Measurements from ENCODE around the gene RGL3. TPM values are rescaled to one million over a fixed set of nuclear protein-coding genes. Genes with fewer than 3 reads are reported as not detected.

Gene RGL3
- total RNA-seq, 1 donor from 2014 or later: not detected

DNA sequence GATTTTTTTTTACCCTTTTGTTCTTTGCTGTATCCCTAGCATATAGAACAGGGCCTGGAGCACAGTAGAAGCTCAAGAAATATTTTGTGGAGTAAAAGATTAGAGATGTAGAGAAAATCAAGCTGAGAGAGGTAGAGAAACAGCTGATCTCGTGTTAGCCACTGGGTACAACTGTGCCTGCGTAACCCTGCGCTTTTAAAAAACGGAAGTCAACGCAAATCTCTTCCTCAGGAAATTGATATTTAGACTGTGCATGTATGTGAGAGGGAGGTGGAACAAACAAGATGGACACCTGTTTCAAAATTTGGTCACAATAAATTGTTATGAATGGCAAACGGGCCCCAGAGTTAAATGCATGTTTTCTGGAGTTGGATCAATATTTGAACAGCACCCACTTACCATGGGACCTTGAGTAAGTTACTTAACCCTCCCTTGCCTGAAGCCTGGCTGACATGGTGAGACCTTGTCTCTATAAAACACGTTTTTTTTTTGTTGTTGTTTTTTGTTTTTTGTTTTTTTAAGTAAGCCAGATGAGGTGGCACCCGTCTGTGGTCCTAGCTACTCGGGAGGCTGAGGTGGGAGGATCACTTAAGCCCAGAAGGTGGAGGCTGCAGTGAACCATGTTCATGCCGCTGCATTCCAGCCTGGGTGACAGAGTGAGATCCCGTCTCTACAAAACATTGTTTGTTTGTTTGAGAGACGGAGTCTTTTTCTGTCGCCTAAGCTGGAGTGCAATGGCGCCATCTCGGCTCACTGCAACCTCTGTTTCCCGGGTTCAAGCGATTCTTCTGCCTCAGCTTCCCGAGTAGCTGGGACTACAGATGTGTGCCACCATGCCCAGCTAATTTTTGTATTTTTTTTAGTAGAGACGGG is 31.7 kb downstream of the RGL3 start:
- intact Hi-C loops (cut with micrococcal nuclease): no loop called here

DNA sequence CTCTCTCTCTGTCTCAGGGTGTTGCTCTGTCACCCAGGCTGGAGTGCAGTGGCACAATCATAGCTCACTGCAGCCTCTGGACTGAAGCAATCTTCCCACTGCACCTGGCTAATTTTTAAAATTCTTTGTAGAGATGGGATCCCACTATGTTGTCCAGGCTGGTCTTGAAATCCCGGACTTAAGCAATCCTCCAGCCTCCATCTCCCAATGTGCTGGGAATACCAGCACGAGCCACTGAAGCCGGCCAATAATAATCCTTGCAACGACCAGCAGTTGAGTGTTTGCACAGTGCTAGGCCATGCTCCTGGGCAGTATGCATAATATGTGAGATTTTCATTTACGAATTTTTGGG is 34.4 kb downstream of the RGL3 start:
- intact Hi-C loops (cut with micrococcal nuclease): loop anchor here (5.0 kb wide), 1 partner anchor 38 kb away; no protein-coding TSS in a partner anchor

DNA sequence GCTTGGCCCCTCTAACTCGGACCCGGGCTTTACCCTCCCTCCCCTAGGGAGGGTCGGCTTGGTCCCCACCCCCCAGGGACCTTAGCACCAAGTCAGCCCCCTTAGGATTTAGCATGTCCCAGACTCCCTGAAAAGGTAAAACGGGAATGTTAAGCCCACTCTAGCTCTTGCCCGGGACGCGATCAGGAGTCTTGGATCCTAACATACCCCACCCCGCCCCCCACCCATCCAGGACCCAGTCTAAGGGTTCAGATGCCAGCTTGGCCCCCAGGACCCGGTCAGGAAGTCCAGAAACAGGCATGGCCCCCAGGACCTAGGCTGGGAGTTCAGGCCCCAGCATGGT is 35.4 kb downstream of the RGL3 start:
- intact Hi-C loops (cut with micrococcal nuclease): loop anchor here (5.0 kb wide), 1 partner anchor 39 kb away; no protein-coding TSS in a partner anchor

DNA sequence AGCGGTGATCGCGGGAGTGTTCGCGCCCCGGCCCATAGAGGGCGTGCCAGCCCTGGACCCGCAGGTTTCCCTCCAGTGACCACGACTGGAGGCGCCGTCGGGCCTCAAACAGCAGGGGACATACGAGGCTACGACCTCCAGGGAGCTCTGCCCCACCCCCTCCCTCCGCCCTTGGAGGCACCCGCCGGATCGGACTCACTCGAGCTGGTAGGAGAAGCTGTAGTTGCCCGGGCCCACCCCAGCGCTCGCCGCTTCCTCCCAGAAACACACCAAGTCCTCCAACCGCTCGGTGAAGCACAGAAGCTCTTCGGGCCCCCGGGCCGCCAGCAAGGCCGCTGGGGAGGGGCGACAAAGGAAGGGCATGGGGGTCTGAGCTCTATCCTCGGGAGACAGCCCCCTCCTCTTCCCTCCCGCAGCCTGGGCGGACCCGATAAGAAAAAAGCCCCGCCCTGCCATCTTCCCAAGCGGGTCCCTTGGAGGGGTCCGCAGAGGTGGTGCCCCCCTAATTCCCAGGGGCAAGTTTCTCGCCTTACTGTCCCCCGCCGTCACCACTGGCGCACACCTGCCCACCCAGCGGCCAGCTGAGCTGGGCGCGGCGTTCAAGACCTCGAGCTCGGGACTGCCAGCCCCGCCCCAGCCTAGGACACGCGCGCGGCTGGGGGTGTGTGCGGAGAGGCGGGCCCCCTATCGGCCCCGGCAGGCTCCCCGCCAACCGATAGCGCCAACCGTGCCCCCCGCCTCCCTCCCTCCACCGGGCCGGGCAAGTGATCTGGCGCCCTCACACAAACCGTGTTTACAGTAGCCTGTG is 36.0 kb downstream of the RGL3 start:
- intact Hi-C loops (cut with micrococcal nuclease): loop anchor here (5.0 kb wide), 1 partner anchor 39 kb away; no protein-coding TSS in a partner anchor

DNA sequence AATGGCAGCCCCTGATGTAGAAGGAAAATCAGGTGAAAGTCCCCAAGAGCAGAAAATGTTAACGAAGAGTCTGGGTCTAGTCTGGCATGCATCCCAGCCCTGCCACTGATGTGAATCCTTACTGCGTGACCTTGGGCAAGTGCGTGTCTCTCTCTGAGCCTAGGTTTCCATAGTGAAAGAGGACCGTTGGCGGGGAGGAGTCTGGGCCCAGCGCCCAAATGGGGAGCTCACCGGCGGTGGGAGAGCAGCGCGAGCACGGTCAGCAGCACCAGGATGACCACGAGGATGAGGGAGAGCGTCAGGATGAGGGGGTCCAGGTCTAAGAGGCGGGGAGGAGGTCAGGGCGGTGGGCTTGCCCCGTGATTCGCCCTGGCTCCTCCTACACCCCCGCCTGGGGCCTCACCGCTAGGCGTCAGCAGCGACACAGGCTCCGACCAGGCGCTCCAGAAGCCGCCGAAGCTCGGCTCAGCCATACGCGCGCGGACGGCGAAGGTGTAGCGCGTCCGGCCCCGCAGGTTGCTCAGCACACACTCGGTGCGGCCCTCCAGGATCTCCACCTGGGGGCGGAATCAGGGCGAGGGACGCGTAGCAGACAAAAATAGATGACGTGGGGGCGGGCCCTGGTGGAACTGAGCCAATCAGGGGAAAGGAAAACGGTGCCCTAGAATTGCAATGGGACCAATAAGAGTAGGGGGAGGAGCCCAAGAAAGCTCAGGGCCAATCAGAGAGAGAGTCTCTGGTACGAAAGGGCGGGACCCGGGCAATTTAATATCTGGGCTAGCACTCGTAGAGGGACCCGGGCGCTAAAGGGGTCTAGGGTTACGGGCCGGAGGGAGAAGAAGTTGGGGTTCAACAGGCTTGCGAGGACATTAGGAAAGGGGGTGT is 38.2 kb downstream of the RGL3 start:
- intact Hi-C loops (cut with micrococcal nuclease): loop anchor here (1.0 to 5.0 kb wide), 3 partner anchors 41 to 124 kb away; partner anchors contain the start of genes ODAD3, PRKCSH and ZNF653

DNA sequence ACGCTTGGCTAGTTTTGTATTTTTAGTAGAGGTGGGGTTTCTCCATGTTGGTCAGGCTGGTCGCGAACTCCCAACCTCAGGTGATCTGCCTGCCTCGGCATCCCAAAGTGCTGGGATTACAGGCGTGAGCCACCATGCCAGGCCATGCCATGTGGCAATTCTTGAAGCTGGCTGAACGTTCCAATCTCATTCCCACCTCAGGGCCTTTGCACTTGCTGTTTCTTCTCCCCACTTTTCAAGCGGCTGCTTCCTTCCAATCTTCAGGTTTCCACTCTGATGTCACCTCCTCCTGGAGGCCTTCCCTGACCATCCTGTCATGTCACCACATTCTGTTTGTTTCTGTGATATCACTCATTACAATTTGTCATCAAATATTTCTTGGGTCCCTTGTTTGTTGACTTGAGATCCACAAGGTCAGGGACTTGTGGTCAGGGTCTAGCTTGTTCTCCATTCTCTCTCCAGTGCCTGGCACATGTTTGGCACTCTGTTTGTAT is 39.2 kb downstream of the RGL3 start:
- intact Hi-C loops (cut with micrococcal nuclease): loop anchor here (5.0 to 10.0 kb wide), 2 partner anchors 42 to 285 kb away; no protein-coding TSS in a partner anchor

DNA sequence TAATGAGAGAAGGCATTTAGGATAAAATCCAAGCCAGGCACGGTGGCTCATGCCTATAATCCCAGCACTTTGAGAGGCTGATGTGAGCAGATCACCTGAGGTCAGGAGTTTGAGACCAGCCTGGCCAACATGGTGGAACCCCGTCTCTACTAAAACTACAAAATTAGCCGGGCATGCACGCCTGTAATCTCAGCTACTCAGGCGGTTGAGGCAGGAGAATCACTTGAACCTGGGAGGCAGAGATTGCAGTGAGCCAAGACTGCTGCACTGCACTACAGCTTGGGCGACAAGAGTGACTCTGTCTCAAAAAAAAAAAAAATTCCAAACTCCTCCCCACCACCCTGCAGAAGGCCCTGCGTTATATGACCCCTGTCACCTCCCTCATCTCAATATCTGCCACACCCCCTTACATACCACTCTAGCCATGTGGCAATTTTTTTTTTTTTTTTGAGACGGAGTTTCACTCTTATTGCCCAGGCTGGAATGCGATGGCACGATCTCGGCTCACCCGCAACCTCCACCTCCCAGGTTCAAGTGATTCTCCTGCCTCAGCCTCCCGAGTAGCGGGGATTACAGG is 39.8 kb downstream of the RGL3 start:
- intact Hi-C loops (cut with micrococcal nuclease): loop anchor here (10.0 kb wide), 1 partner anchor 285 kb away; no protein-coding TSS in a partner anchor

DNA sequence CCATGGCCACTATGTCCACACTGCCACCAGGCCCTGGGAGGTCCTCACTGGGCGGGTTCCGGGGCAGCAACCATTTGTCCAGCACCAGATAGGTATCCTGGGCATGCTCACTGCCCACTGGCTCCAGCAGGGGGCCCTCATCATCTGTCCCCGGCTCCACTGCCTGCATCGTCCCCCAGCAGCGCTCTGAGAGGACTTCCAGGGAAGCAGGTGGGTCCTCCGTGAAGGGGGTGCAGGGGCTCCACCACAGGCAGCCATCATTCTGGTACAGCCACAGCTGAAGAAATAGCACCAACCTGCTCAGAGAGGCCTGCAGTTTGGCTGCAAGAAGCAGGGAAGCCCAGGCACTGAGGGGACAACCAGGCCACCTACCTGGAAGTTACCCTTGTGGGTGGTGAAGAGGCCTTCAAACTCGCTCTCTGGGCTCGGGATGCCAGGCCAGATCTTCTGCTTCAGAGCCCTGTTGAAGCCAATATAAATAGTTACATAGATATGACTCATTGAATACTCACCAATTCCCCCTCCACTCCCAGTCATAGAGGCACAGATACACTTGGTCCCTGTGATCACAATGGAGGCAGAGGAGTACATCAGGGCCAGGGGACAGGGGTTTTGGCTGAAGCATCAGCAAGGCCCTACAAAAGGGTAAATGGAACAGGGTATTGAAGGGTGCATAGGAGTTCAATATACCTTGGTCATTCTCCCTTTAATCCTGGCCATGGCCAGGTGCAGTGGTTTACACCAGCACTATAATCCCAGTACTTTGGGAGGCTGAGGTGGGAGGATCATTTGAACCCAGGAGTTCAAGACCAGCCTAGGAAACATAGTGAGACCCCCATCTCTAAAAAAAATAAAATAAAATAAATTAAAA is 40.6 kb downstream of the RGL3 start:
- intact Hi-C loops (cut with micrococcal nuclease): loop anchor here (10.0 kb wide), 1 partner anchor 284 kb away; no protein-coding TSS in a partner anchor

DNA sequence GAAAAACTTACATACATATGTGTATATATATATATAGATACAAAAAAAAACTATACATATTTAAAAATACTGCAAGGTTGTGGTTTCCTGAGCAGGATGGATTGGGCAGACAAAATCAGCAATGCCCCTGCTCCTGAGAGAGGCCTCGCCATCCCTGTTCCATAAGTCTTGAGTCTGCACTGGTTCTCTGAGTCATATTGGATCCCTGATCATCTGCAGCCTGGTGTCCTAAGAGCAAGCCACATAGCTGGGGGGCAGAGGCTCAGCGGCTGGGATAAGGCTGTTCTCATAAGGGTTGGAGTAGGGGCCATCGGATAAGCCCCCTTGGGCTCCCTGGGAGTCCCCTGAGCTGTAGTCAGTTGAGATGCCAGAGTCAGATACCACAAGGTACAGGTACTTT is 41.4 kb downstream of the RGL3 start:
- intact Hi-C loops (cut with micrococcal nuclease): loop anchor here (10.0 kb wide), 1 partner anchor 283 kb away; no protein-coding TSS in a partner anchor

DNA sequence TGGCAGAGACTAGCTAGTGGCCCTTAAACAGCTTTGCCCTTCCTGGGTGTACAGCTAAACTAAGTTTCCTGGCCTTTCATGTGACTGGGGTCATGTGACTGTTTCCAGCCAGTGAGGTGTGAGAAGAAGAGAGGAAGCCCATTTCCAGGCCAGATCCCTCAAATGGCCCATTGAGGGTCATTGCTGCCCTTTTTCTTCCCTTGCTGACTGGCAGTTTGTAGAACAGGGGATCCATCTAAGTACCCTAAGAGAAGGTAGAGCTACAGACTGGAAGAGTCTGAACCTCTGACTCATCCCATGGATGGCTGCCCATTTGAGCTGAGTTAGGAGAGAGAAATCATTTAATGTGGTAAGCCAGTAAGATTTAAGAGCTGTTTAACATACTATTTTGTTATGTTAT is 41.9 kb downstream of the RGL3 start:
- intact Hi-C loops (cut with micrococcal nuclease): loop anchor here (10.0 kb wide), 1 partner anchor 282 kb away; no protein-coding TSS in a partner anchor

DNA sequence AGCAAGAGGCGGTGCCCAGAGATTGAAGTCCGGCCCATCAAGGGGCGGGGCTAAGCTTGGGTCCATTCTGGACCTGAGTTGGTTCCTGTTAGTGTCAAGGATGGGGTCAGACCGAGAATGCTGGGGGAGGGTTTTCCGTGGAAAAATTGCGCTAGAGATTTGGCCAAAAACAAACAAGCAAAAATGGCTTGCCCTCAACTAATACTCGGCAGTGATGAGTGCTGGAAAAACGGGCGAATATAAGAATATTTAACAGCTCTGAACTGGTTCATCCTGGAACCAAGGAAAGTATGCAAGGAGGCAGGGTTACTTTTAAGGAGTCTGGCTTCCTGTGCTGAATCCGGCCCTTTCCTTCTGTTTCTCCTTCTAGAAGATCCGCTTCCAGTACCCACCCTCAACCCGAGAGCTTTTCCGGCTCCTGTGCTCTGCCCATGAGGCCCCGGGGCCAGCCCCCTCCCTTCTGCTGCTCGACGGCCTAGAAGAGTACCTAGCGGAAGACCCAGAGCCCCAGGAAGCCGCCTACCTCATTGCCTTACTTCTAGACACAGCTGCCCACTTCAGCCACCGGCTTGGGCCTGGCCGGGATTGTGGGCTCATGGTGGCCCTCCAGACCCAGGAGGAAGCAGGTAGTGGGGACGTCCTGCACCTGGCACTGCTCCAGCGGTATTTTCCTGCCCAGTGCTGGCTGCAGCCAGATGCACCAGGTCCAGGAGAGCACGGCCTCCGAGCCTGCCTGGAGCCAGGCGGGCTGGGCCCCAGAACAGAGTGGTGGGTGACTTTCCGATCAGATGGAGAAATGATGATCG is 43.8 kb downstream of the RGL3 start:
- intact Hi-C loops (cut with micrococcal nuclease): loop anchor here (1.0 to 10.0 kb wide), 4 partner anchors 29 to 281 kb away; partner anchors contain the start of genes CCDC159, ODAD3, PRKCSH and TMEM205

DNA sequence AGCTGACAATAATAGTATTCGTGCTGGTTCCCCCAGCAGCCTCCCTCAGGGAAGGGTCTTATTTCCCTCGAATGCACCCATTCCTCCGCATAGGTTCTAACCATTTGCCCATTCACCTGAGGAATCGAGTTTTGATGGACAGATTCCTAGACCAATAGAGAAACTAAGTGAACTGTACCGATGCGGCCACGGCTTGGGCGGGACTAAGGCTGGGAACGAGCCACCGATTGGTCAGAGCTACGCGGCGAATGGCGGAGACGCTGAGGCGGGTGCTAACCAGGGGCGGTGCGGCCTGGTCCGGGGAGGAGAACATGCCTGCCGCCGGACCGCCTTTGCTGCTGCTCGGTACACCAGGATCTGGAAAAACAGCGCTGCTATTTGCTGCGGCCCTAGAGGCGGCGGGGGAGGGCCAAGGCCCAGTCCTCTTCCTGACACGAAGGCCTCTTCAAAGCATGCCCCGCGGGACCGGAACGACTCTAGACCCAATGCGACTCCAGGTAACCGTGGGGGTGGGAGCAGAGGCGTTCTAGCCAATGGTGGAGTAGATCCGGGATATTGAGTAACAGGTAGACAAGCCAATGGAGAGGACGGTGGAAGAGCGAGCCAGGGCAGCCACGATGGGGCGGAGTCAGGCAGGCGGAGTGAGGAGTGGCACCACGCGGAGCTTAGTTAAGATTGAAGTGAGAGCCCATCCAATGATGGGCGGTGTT is 44.5 kb downstream of the RGL3 start, which contains the start of gene SWSAP1:
SWSAP1 (plus strand) TSS at position 234 of the 710 bp plus-strand sequence; CDS start at position 249, 15 bp downstream.
- intact Hi-C loops (cut with micrococcal nuclease): loop anchor here (1.0 to 10.0 kb wide), 5 partner anchors 28 to 280 kb away; partner anchors contain the start of genes CCDC159, ODAD3, PRKCSH and TMEM205

DNA sequence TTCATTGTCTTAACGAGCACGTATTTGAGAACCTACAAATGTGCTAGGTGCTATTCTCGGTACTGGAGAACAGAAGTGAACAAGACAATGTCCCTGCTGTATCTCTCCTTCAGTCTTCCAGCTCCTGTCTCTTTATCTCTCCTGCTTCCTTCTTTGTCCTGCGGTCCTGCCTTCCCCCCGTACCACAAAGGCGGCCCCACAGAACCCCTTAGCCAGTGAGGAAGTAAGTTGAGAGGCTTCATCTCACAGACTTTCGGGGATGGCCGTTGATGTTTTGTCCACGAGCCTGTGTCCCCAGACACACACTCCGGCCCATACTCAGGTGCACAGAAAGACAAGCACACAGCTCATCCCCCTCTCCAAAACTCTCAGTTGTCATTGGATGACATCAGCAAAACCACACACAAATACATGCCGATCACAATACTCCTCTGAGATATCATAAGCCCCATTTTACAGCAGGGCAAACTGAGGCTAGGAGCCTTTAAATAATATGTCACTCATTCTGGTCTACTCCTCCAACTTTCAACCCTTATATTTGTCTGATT is 45.2 kb downstream of the RGL3 start:
- intact Hi-C loops (cut with micrococcal nuclease): loop anchor here (5.0 to 10.0 kb wide), 2 partner anchors 82 to 279 kb away; no protein-coding TSS in a partner anchor

DNA sequence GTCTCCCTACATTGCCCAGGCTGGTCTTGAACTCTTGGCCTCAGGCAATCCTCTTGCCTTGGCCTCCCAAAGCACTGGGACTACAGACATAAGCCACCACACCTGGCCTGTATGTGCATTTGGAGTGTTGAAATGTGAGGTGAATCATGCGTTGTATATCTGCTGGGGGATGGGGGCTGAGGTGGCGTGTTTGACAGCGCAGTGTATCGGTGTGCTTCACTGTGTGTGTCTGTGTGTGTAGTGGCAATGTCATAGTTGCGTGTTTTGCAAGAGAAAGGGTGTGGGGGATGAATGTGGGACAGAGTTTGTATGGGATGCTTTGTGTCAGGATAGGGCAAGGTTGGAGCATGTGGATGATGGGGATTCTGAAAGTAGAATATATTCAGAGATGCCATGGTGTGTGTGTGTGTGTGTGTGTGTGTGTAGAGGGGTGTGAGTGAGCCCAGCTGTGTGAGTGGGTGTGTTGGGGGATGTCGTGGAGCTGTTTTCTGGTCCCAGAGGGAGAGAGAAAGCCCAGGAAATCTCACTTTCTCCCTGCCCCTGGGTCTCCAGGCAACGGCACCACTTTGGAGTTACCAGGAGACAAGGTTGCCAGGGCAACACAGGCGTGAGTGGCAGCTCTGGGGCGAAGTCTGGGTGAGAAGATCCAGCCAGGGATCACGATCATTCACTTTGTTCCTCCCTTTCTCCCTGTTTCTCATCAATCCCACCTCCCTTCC is 45.8 kb downstream of the RGL3 start:
- intact Hi-C loops (cut with micrococcal nuclease): loop anchor here (5.0 to 10.0 kb wide), 2 partner anchors 81 to 279 kb away; no protein-coding TSS in a partner anchor

DNA sequence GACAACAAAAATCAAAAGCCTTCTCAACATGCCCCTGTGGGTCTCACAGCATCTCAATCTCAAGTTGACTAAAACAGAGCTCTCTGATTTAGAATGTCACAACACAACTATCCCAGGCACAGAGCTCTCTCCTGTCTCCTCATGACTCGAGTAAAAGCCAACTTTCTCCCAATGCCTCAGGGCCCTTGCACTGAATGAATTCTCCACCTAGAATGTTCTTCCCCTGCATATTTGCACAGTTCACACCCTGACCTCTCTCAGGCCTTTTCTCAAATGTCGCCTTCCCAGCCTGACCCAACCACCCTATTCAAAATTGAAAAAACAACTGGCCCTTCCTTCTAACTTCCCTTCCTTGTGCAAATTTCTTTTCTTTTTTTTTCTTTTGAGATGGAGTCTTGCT is 48.4 kb downstream of the RGL3 start:
- intact Hi-C loops (cut with micrococcal nuclease): loop anchor here (5.0 to 10.0 kb wide), 2 partner anchors 78 to 276 kb away; no protein-coding TSS in a partner anchor

DNA sequence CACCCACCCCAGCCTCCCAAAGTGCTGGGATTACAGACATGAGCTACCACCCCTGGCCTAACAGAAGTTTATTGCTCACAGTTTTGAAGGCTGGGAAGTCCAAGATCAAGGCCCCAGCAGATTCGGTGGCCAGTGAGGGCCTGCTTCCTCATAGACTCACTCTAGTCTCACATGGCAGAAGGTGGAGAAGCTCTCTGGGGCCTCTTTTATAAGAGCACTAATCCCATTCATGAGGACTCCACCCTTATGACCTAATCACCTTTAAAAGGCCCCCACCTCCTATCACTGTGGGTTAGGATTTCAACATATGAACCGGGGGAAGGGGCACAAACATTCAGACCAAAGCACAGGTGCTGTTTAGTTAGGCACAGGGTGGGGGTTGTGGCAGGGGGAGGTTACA is 51.6 kb downstream of the RGL3 start:
- intact Hi-C loops (cut with micrococcal nuclease): no loop called here

Measured in T-helper 2 cell treated with Interferon-gamma antibody and Interleukin-4, amounts not matched to agents 100 ng/mL and 5 ng/mL, for 36 hours (primary cell).